ENCODE results near the gene SNPH.

Gene SNPH

DNA sequence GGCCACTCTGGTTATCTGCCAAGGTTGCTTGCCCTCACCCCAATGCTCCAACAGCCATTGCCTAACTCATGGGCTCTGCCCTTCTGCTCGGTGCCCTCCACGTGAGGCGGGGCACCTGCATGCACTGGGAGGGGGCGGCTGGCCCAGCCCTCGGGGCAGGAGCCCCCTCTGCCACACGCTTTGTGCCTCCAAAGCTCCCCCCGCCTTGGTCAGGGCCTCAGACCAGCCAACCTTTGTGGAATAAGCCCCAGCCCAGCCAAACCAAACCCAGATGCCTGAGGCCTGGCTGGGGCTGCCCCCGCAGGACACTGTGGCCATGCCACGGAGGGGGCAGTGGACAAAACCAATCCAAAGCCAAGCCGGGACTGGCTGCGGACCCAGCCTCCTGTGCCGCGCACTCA is 41.5 kb downstream of the SNPH start:
- Histone ChIP-seq H3K9me3 (ENCODE audit: control insufficient read depth in 2 of 2, low read length in 2 of 2) (no peaks in the 10 kb centered on the region), H3K27me3 (ENCODE audit: control insufficient read depth in 1 of 2, insufficient read depth in 2 of 2, low read length in 2 of 2) (no peaks in the 10 kb centered on the region), H3K4me1 (ENCODE audit: control insufficient read depth, insufficient read depth, low read length) (no peaks in the 10 kb centered on the region), H3K9ac (ENCODE audit: low read length in 2 of 2) (no peak overlapping the region), H3K36me3 (ENCODE audit: control insufficient read depth in 2 of 2, insufficient read depth in 2 of 2, low read length in 2 of 2) (peaks cover 3 to 15% of the 10 kb centered on the region in 2 donors), H3K27ac (ENCODE audit: low read length) (no peak overlapping the region), H3K4me3 (ENCODE audit: low read length in 2 of 2) (no peak overlapping the region)

DNA sequence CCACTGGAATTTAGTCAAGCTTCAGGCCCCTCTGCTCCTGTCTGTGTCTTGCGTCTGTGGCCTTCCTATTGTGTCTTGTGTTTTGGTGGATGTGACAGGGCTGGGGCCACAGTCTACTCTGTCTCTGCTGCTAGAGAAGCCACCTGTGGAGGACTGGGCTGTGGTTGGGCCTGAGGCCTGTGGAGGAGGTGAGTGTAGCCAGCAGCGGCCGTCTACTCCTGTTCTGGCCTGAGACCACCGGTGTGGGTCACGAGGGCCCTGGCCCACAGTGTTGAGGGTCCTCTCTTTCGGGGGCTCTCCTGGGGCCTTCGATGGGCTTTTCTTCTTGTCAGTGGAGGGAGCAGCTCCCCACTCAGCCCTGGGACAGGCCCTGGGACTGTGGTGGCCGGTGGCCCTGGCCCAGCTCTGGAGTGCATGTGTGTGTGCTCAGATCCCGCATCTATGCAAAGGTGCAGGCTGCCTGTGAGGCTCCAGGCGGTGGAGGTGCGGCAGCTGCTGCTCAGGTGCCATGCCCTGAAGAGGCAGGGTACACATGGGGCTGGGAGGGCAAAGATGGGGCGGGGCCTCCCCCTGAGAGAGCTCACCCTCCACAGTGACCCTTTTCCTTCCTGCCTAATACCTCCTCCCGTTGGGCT is 42.1 kb downstream of the SNPH start:
- Histone ChIP-seq H3K4me1 (ENCODE audit: control insufficient read depth, insufficient read depth, low read length) (peaks cover 2% of the 10 kb centered on the region), H3K9me3 (ENCODE audit: control insufficient read depth in 2 of 2, low read length in 2 of 2) (no peaks in the 10 kb centered on the region), H3K4me3 (ENCODE audit: low read length in 2 of 2) (no peak overlapping the region), H3K36me3 (ENCODE audit: control insufficient read depth in 2 of 2, insufficient read depth in 2 of 2, low read length in 2 of 2) (peaks cover 3 to 14% of the 10 kb centered on the region in 2 donors), H3K27ac (ENCODE audit: low read length) (no peak overlapping the region), H3K27me3 (ENCODE audit: control insufficient read depth in 1 of 2, insufficient read depth in 2 of 2, low read length in 2 of 2) (no peaks in the 10 kb centered on the region), H3K9ac (ENCODE audit: low read length in 2 of 2) (no peak overlapping the region)

DNA sequence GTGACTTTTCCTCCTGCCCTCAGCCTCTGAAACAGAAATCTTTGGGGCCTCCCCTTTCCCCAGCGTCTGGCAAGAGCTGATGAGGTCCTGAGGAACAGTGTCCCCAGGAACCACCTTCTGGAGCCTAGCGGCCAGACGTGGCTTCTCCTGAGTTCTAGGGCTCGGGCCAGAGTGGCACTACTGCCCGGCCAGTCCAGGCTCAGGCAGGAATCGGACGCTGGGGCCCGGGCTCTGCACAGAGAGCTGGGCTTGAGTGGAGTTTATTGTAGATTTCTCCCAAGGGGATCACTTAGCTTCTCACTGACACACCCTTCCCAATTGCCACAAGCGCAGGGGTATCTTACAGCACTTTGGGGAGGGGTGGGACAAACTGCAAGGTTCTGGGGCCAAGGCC is 42.6 kb downstream of the SNPH start:
- Histone ChIP-seq H3K27ac (ENCODE audit: low read length) (no peak overlapping the region), H3K4me1 (ENCODE audit: control insufficient read depth, insufficient read depth, low read length) (peaks cover 4% of the 10 kb centered on the region), H3K9ac (ENCODE audit: low read length in 2 of 2) (no peak overlapping the region), H3K27me3 (ENCODE audit: control insufficient read depth in 1 of 2, insufficient read depth in 2 of 2, low read length in 2 of 2) (no peaks in the 10 kb centered on the region), H3K4me3 (ENCODE audit: low read length in 2 of 2) (no peak overlapping the region), H3K36me3 (ENCODE audit: control insufficient read depth in 2 of 2, insufficient read depth in 2 of 2, low read length in 2 of 2) (peaks cover 2 to 14% of the 10 kb centered on the region in 2 donors), H3K9me3 (ENCODE audit: control insufficient read depth in 2 of 2, low read length in 2 of 2) (no peaks in the 10 kb centered on the region)

DNA sequence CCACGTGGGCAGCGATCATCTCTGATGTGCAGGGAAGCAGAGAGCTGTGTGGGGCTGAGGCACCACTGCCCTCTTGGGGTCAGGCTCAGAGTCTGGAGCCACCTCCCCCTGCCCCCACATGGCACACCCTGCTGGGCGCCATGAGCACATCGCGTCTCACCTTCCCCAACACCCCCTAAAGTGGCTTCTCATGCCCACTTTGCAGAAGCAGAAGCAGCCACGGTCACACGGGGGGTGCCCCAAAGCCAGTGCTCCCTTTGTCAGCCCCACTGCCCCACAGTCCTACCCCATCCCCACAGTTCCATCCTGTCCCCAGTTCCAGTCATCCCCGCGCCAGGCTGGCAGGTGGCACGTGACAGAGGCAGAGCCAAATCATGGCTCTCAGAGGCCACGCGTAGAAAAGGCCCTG is 43.3 kb downstream of the SNPH start:
- Histone ChIP-seq H3K36me3 (ENCODE audit: control insufficient read depth in 2 of 2, insufficient read depth in 2 of 2, low read length in 2 of 2) (peaks cover 0 to 14% of the 10 kb centered on the region in 2 donors), H3K27me3 (ENCODE audit: control insufficient read depth in 1 of 2, insufficient read depth in 2 of 2, low read length in 2 of 2) (no peaks in the 10 kb centered on the region), H3K27ac (ENCODE audit: low read length) (no peak overlapping the region), H3K4me3 (ENCODE audit: low read length in 2 of 2) (no peak overlapping the region), H3K9ac (ENCODE audit: low read length in 2 of 2) (no peak overlapping the region), H3K4me1 (ENCODE audit: control insufficient read depth, insufficient read depth, low read length) (peaks cover 6% of the 10 kb centered on the region), H3K9me3 (ENCODE audit: control insufficient read depth in 2 of 2, low read length in 2 of 2) (no peaks in the 10 kb centered on the region)

DNA sequence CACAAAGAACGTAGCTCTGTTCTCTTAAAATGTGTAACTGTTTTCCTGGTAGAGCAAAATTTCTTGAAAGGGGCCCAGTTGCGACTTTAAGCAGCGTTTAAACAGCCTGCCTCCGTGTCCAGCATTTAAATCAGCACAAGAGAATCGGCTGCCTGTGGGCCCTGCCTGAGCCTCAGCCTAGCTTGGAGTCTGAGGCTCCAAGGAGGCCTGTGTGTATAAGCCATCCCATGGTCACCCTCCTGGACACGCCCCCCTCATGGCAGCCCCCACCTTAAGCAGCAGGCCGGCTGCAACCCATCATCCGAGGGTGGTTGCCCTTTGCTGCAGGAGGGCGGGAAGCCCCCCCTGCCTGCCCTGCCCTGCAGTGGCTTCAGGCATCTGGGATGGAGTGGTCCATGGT is 44.0 kb downstream of the SNPH start:
- peaks cover 0 to 11% of the 10 kb centered on the region in 2 donors for H3K36me3 ChIP-seq (ENCODE audit: control insufficient read depth in 2 of 2, insufficient read depth in 2 of 2, low read length in 2 of 2)
- no peak overlapping the region for H3K4me3 ChIP-seq (ENCODE audit: low read length in 2 of 2)

DNA sequence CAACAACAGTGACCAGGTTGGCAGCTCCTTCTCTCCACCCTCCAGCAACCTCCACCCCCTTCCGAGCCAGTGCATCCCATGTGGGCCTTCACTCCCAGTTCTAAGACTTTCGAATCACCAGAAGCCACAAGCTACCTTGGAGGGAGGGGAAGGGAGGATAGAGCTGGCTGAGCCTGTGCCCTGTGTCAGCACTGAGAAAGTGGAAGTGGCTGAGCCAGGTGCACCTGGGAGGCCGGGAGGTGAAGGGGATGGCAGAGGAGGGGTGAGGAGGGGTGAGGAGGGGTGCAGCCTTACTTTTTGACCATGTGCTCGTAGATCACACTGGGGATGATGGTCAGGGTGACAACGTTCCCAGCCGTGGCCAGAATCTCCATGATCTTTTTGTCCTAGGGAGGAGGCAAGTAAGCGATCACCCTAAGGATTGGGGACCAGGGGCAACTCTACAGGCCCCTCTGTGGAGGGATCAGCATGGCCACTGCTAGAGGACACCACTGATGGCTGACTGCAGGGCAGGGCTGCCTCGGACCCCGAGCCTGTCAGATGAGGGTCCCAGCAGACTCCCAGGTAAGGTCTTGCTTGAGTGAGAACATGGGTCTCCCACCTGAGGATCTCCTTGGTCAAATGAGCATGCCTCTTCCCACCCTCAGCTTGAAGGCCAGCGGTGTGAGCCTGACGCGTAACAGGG is 44.6 kb downstream of the SNPH start:
- H3K27ac ChIP-seq (ENCODE audit: low read length) = no peak overlapping the region
- H3K9ac ChIP-seq (ENCODE audit: low read length in 2 of 2) = no peak overlapping the region
- peaks cover 0 to 5% of the 10 kb centered on the region in 2 donors for H3K36me3 ChIP-seq (ENCODE audit: control insufficient read depth in 2 of 2, insufficient read depth in 2 of 2, low read length in 2 of 2)
- no peaks in the 10 kb centered on the region for H3K27me3 ChIP-seq (ENCODE audit: control insufficient read depth in 1 of 2, insufficient read depth in 2 of 2, low read length in 2 of 2)
- H3K4me3 ChIP-seq (ENCODE audit: low read length in 2 of 2) = no peak overlapping the region
- H3K9me3 ChIP-seq (ENCODE audit: control insufficient read depth in 2 of 2, low read length in 2 of 2) = no peaks in the 10 kb centered on the region
- H3K4me1 ChIP-seq (ENCODE audit: control insufficient read depth, insufficient read depth, low read length) = peaks cover 6% of the 10 kb centered on the region

More for the DNA sequence above, 44.0 kb downstream of the SNPH start:
- Histone ChIP-seq H3K4me1 (ENCODE audit: control insufficient read depth, insufficient read depth, low read length) (peaks cover 6% of the 10 kb centered on the region), H3K9me3 (ENCODE audit: control insufficient read depth in 2 of 2, low read length in 2 of 2) (no peaks in the 10 kb centered on the region), H3K9ac (ENCODE audit: low read length in 2 of 2) (no peak overlapping the region), H3K27ac (ENCODE audit: low read length) (no peak overlapping the region), H3K27me3 (ENCODE audit: control insufficient read depth in 1 of 2, insufficient read depth in 2 of 2, low read length in 2 of 2) (no peaks in the 10 kb centered on the region)

DNA sequence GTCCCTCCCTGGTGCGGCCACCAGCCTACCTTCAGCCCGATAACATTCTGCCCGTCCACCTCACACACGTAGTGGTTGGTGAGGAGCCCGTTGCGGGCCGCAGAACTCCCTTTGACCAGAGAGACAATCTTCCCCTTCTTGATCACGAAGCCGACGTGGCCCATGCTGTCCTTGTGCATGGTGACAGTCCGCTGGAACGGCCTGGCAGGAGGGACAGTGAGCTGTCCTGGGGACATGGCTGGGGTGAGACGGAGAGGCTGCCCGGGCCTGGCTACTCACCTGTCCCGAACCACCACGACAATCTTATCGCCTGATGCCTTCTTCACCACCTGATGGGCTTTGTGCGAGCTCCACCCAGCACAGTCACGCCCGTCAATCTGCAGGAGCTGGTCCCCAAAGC is 46.2 kb downstream of the SNPH start:
- Histone ChIP-seq H3K9me3 (ENCODE audit: control insufficient read depth in 2 of 2, low read length in 2 of 2) (no peaks in the 10 kb centered on the region), H3K27ac (ENCODE audit: low read length) (no peak overlapping the region), H3K4me3 (ENCODE audit: low read length in 2 of 2) (no peak overlapping the region), H3K4me1 (ENCODE audit: control insufficient read depth, insufficient read depth, low read length) (peaks cover 6% of the 10 kb centered on the region), H3K36me3 (ENCODE audit: control insufficient read depth in 2 of 2, insufficient read depth in 2 of 2, low read length in 2 of 2) (peaks cover 0 to 2% of the 10 kb centered on the region in 2 donors), H3K27me3 (ENCODE audit: control insufficient read depth in 1 of 2, insufficient read depth in 2 of 2, low read length in 2 of 2) (no peaks in the 10 kb centered on the region), H3K9ac (ENCODE audit: low read length in 2 of 2) (no peak overlapping the region)

DNA sequence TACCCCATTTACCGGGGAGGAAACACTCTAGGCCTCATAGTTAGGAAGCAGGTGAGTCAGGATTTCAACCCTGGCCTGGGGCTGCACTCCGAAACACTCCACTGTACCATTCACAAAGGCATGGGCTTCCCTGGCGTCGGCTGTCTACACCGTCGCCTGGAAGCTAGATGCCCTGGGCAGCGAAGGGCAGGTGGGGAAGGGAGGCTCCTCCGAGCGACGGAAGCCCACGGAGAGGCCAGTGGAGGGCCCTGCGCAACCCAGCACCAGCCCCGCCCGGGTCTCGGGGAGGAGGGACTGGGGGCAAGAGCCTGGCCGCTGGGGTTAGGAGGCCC is 46.8 kb downstream of the SNPH start:
- H3K27me3 ChIP-seq (ENCODE audit: control insufficient read depth in 1 of 2, insufficient read depth in 2 of 2, low read length in 2 of 2) = no peaks in the 10 kb centered on the region
- H3K9me3 ChIP-seq (ENCODE audit: control insufficient read depth in 2 of 2, low read length in 2 of 2) = no peaks in the 10 kb centered on the region
- no peak overlapping the region for H3K27ac ChIP-seq (ENCODE audit: low read length)
- no peak overlapping the region for H3K9ac ChIP-seq (ENCODE audit: low read length in 2 of 2)
- H3K4me3 ChIP-seq (ENCODE audit: low read length in 2 of 2) = peak overlapping the region in 1 of 2 donors; percentile 49
- H3K4me1 ChIP-seq (ENCODE audit: control insufficient read depth, insufficient read depth, low read length) = peaks cover 6% of the 10 kb centered on the region
- peaks cover 0 to 2% of the 10 kb centered on the region in 2 donors for H3K36me3 ChIP-seq (ENCODE audit: control insufficient read depth in 2 of 2, insufficient read depth in 2 of 2, low read length in 2 of 2)

DNA sequence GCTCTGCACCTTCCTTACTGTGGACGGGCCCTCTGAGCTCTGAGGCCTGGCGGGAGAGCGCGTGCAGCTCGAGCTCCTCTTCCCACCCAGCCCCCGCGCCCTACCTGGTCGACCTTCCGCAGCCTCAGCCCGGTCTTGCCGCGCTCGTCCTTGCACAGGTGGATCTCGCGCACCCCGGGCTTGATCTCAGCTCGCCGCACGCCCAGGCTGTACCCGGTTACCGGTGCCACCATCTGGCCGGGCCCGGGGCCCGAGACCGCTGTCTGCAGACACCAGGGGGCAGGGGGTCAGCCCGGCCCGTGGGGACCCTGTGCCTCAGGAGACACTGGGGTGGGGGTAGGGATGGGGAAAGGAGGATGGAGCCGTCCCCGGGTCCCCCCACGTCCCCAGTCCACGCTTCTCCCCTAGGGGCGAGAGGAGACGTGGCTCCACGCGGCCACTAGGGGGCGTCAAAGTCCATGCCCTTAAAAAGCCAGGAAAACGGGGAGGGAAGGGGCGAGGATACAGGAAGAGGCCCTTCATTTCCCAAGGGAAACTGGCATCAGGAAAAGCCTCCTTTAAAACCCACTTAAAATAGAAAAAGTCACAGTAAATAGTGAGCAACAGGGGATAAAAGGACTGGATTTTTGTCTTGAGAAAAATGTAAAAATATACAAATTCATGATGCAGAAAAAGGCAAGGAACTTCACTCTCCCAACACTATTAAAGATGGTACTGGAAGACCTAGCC is 47.3 kb downstream of the SNPH start:
- Histone ChIP-seq H3K4me1 (ENCODE audit: control insufficient read depth, insufficient read depth, low read length) (peaks cover 6% of the 10 kb centered on the region), H3K9ac (ENCODE audit: low read length in 2 of 2) (no peak overlapping the region), H3K9me3 (ENCODE audit: control insufficient read depth in 2 of 2, low read length in 2 of 2) (no peaks in the 10 kb centered on the region), H3K27ac (ENCODE audit: low read length) (no peak overlapping the region), H3K4me3 (ENCODE audit: low read length in 2 of 2) (peak overlapping the region in 1 of 2 donors; percentile 49), H3K27me3 (ENCODE audit: control insufficient read depth in 1 of 2, insufficient read depth in 2 of 2, low read length in 2 of 2) (no peaks in the 10 kb centered on the region), H3K36me3 (ENCODE audit: control insufficient read depth in 2 of 2, insufficient read depth in 2 of 2, low read length in 2 of 2) (no peaks in the 10 kb centered on the region)

DNA sequence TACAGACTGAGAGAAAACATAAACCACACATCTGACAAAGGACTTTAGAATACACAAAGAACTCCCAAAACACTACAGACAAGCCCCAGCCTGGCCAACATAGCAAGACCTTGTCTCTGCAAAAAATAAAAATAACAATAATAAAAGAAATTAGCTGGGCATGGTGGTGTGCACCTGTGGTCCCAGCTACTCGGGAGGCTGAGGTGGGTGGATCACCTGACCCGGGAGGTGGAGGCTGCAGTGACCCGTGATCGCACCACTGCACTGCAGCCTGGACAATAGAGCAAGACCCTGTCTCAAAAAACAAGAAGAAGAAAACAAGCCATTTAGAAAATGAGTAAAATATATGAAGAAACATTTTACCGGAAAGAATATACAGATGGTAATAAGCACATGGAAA is 49.7 kb downstream of the SNPH start:
- Histone ChIP-seq H3K27me3 (ENCODE audit: control insufficient read depth in 1 of 2, insufficient read depth in 2 of 2, low read length in 2 of 2) (no peaks in the 10 kb centered on the region), H3K27ac (ENCODE audit: low read length) (no peak overlapping the region), H3K4me3 (ENCODE audit: low read length in 2 of 2) (no peak overlapping the region), H3K9me3 (ENCODE audit: control insufficient read depth in 2 of 2, low read length in 2 of 2) (no peaks in the 10 kb centered on the region), H3K36me3 (ENCODE audit: control insufficient read depth in 2 of 2, insufficient read depth in 2 of 2, low read length in 2 of 2) (no peaks in the 10 kb centered on the region), H3K4me1 (ENCODE audit: control insufficient read depth, insufficient read depth, low read length) (peaks cover 6% of the 10 kb centered on the region), H3K9ac (ENCODE audit: low read length in 2 of 2) (no peak overlapping the region)
